ENCODE measurements around the gene SLC49A3.

The SLC49A3 gene

DNA sequence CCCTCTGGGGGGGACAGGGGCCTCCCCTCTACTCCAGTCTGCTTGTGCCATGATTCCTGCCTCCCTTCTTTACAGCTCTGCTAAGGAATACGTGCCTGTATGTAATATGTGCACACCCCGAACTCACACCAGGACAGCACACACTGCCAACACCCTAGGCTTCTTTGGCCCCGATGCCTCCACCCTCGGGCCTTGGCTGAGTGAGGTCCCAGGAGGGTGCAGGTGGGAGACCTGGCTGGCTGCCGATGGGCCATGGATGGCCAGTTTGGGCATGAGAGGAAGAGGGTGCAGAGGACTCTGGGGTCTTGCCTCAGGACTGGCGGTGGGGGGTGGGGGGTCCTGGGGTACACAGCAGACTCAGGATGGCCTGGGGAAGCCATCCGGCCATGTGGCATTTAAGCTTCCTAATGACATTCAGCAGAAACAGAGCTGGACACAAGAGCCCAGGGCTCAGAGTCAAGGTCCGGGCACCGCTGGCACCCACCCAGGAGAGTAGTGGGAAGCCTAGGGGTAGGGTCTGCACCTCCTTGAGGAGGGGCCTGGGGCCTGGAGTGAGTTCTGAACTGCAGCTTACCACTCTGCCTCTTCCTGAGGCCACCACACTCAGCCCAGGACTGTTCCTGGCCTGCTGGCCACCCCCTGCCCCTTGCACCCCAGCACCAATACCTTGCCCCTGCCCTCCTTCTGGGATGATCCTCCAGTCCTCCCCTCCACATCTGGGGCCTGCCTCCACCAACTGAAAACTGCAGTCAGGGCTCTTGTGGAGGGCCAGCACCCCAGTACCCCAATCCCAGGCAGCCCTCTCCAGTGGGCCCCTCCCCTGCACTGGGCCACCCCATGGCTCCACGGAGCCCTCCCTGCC is 14.6 kb upstream of the SLC49A3 start:
- Histone ChIP-seq H3F3A (ENCODE audit: insufficient read depth) (peaks cover 21% of the 10 kb centered on the region), H3K79me2 (ENCODE audit: insufficient read depth, low read length) (peaks cover 27% of the 10 kb centered on the region), H3K9ac (ENCODE audit: low read length) (no peak overlapping the region), H4K20me1 (ENCODE audit: low read depth, low read length) (no peaks in the 10 kb centered on the region), H3K4me2 (ENCODE audit: low read depth, low read length, poor library complexity, severe bottlenecking) (no peak overlapping the region), H3K9me2 (replicated peaks; ENCODE audit: insufficient read depth, low read length) (no peaks in the 10 kb centered on the region), H2AFZ (ENCODE audit: low read depth, low read length, severe bottlenecking) (no peak overlapping the region), H3K36me3 (ENCODE audit: low read length) (no peaks in the 10 kb centered on the region), H3K4me3 (ENCODE audit: insufficient read depth, low read length, poor library complexity, severe bottlenecking) (no peak overlapping the region), H3K27me3 (ENCODE audit: low read length) (no peaks in the 10 kb centered on the region), H3K27ac (ENCODE audit: low read depth, low read length) (no peak overlapping the region), H3K9me3 (ENCODE audit: insufficient read depth, low read length) (no peaks in the 10 kb centered on the region)
- TF ChIP-seq EZH2phosphoT487 (conservative IDR thresholded peaks at IDR 0.05; ENCODE audit: low read length), result no peak
- TF ChIP-seq, protein P1, sequence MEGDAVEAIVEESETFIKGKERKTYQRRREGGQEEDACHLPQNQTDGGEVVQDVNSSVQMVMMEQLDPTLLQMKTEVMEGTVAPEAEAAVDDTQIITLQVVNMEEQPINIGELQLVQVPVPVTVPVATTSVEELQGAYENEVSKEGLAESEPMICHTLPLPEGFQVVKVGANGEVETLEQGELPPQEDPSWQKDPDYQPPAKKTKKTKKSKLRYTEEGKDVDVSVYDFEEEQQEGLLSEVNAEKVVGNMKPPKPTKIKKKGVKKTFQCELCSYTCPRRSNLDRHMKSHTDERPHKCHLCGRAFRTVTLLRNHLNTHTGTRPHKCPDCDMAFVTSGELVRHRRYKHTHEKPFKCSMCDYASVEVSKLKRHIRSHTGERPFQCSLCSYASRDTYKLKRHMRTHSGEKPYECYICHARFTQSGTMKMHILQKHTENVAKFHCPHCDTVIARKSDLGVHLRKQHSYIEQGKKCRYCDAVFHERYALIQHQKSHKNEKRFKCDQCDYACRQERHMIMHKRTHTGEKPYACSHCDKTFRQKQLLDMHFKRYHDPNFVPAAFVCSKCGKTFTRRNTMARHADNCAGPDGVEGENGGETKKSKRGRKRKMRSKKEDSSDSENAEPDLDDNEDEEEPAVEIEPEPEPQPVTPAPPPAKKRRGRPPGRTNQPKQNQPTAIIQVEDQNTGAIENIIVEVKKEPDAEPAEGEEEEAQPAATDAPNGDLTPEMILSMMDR (IDR thresholded peaks at IDR 0.05; ENCODE audit: insufficient read depth, low read length, poor library complexity, severe bottlenecking), result no peak

GRCh38 chr4:702618-703048 is 13.7 kb upstream of the SLC49A3 start:
- H3K9me2 ChIP-seq (replicated peaks; ENCODE audit: insufficient read depth, low read length), result no peaks in the 10 kb centered on the region
- no peak overlapping the region for H3K4me3 ChIP-seq (ENCODE audit: insufficient read depth, low read length, poor library complexity, severe bottlenecking)
- peaks cover 24% of the 10 kb centered on the region for H3F3A ChIP-seq (ENCODE audit: insufficient read depth)
- H3K9ac ChIP-seq (ENCODE audit: low read length), result no peak overlapping the region
- TF ChIP-seq, protein P1 (IDR thresholded peaks at IDR 0.05; ENCODE audit: insufficient read depth, low read length, poor library complexity, severe bottlenecking), result no peak
- TF ChIP-seq EZH2phosphoT487 (conservative IDR thresholded peaks at IDR 0.05; ENCODE audit: low read length), result no peak
- peaks cover 18% of the 10 kb centered on the region for H3K79me2 ChIP-seq (ENCODE audit: insufficient read depth, low read length)
- no peaks in the 10 kb centered on the region for H4K20me1 ChIP-seq (ENCODE audit: low read depth, low read length)
- no peaks in the 10 kb centered on the region for H3K27me3 ChIP-seq (ENCODE audit: low read length)
- H3K4me2 ChIP-seq (ENCODE audit: low read depth, low read length, poor library complexity, severe bottlenecking), result no peak overlapping the region
- H3K9me3 ChIP-seq (ENCODE audit: insufficient read depth, low read length), result no peaks in the 10 kb centered on the region
- H3K27ac ChIP-seq (ENCODE audit: low read depth, low read length), result no peak overlapping the region
- H2AFZ ChIP-seq (ENCODE audit: low read depth, low read length, severe bottlenecking), result no peak overlapping the region
- no peaks in the 10 kb centered on the region for H3K36me3 ChIP-seq (ENCODE audit: low read length)

DNA sequence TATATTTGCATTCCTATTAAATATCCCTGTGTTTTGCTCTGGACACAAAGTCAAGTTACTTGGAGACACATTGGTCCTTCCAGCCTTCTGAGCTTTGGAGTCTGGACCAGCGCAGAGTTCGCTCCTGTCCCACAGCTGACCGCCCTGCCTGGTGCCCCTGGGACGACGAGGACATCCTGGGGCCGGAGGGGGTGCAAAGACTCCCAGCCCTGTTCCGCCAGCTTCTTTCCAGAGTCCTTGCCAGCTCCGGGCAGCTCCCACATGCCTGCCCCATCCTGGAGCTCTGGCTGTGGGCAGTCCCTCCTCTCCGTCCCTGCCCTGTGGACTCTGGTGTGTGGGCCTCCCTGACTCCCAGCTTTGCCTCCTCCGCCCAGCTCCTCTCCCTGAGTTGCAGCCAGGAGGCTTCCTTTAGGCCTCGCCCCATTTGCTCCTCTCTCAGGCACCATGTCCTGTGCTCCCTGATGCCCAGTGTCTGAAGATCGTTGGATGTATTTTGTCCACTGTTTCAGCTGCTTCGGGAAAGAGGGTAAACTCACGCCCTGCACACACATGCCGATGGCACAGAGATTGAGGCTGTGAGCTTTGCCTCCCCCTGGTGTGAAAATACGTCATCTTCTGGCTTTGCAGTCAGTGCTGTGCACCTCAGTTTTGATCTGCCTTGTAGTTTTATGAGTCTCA is 11.8 kb upstream of the SLC49A3 start:
- Histone ChIP-seq H3K9ac (ENCODE audit: low read length) (no peak overlapping the region), H3F3A (ENCODE audit: insufficient read depth) (peaks cover 29% of the 10 kb centered on the region), H2AFZ (ENCODE audit: low read depth, low read length, severe bottlenecking) (no peak overlapping the region), H3K79me2 (ENCODE audit: insufficient read depth, low read length) (peaks cover under 1% of the 10 kb centered on the region), H3K4me2 (ENCODE audit: low read depth, low read length, poor library complexity, severe bottlenecking) (no peak overlapping the region), H3K4me3 (ENCODE audit: insufficient read depth, low read length, poor library complexity, severe bottlenecking) (no peak overlapping the region), H3K36me3 (ENCODE audit: low read length) (no peaks in the 10 kb centered on the region), H3K9me3 (ENCODE audit: insufficient read depth, low read length) (no peaks in the 10 kb centered on the region), H3K27ac (ENCODE audit: low read depth, low read length) (peak overlapping the region; percentile 80; the same call in 1 of the 2 replicates), H3K9me2 (replicated peaks; ENCODE audit: insufficient read depth, low read length) (no peaks in the 10 kb centered on the region), H4K20me1 (ENCODE audit: low read depth, low read length) (no peaks in the 10 kb centered on the region), H3K27me3 (ENCODE audit: low read length) (no peaks in the 10 kb centered on the region)
- TF ChIP-seq, protein P1 (IDR thresholded peaks at IDR 0.05; ENCODE audit: insufficient read depth, low read length, poor library complexity, severe bottlenecking), result no peak
- no peak for TF ChIP-seq EZH2phosphoT487 (conservative IDR thresholded peaks at IDR 0.05; ENCODE audit: low read length)
